A673 (cell line): ENCODE results near the gene ZNF883. TPM values are rescaled to one million over a fixed set of nuclear protein-coding genes. Genes with fewer than 3 reads are reported as not detected.
A peak's percentile ranks its signal among the peaks of the same experiment; 100 is the strongest.

Experiments
- BruUV-seq: library from RNA; stranded (reverse); fragments of 400-500 nt; replicated peaks from 2 replicates; lab custom pipeline; 2021; lab: Mats Ljungman, UMichigan
- CTCF ChIA-PET: fragments of 300-600 bp; sonication (Branson Sonifier 250); formaldehyde crosslinking; loops from one replicate; lab custom pipeline; 2022; ENCODE audit warnings: antibody characterized with exemption; lab: Charles Lee
- POLR2A ChIA-PET: fragments of 300-600 bp; sonication (Branson Sonifier 250); formaldehyde crosslinking; loops from one replicate; lab custom pipeline; 2022; ENCODE audit warnings: antibody characterized with exemption; ENCODE audit not compliant: low non-redundant PET; lab: Charles Lee
- DNase-seq: peaks from one replicate; pipeline ENCODE4 v3.0.0-alpha.2; 2015; ENCODE audit warnings: low spot score
- H3K27ac ChIP-seq: fragments of 200-600 bp; sonication (generic); 2 replicates; pipeline ENCODE4 v1.5.1; 2016; ENCODE audit warnings: mixed run types, low read depth, mild to moderate bottlenecking, mixed read lengths, antibody characterized with exemption, low read length; ENCODE audit not compliant: poor library complexity, severe bottlenecking
- H3K27me3 ChIP-seq: fragments of 200-600 bp; sonication (generic); replicated peaks from 2 replicates; pipeline ENCODE4 v1.6.1; 2017; ENCODE audit warnings: mixed run types, low read depth, mild to moderate bottlenecking, mixed read lengths, antibody characterized with exemption, low read length; ENCODE audit not compliant: insufficient read depth, poor library complexity
- H3K36me3 ChIP-seq: fragments of 200-600 bp; sonication (generic); 2 replicates; pipeline ENCODE4 v1.6.1; 2016; ENCODE audit warnings: mixed run types, mild to moderate bottlenecking, mixed read lengths, antibody characterized with exemption, low read length; ENCODE audit not compliant: insufficient read depth, poor library complexity, severe bottlenecking
- H3K4me1 ChIP-seq: fragments of 200-600 bp; sonication (generic); 2 replicates; pipeline ENCODE4 v1.6.1; 2017; ENCODE audit warnings: mixed run types, mild to moderate bottlenecking, mixed read lengths, antibody characterized with exemption, low read length; ENCODE audit not compliant: insufficient read depth, poor library complexity, severe bottlenecking
- H3K4me3 ChIP-seq: fragments of 200-600 bp; sonication (generic); 2 replicates; pipeline ENCODE4 v1.5.1; 2016; ENCODE audit warnings: low read depth, mixed run types, mild to moderate bottlenecking, mixed read lengths, low read length; ENCODE audit not compliant: poor library complexity, severe bottlenecking
- H3K9me3 ChIP-seq: fragments of 200-600 bp; sonication (generic); 2 replicates; pipeline ENCODE4 v1.6.1; 2016; ENCODE audit warnings: mixed run types, low read depth, mild to moderate bottlenecking, mixed read lengths, antibody characterized with exemption, low read length; ENCODE audit not compliant: poor library complexity, severe bottlenecking
- EZH2 ChIP-seq: fragments of 200-600 bp; sonication (generic); IDR thresholded peaks from 2 replicates; pipeline ENCODE4 v1.6.1; 2017; ENCODE audit warnings: borderline replicate concordance, low read depth, mild to moderate bottlenecking, mixed read lengths, antibody characterized with exemption, low read length; ENCODE audit not compliant: poor library complexity, severe bottlenecking
- intact Hi-C: fragments of 100-400 bp; cut with micrococcal nuclease; formaldehyde crosslinking; loops from one replicate; pipeline ENCODE4 v1.10.0; 2022; ENCODE audit not compliant: unreplicated experiment
- total RNA-seq: library from RNA; stranded (reverse); gene quantifications from 2 replicates; pipeline ENCODE4 v1.2.3, GENCODE V29; 2021
- TF ChIP-seq, protein P1 (sequence below): fragments of 300-800, 200-600 bp; sonication (generic); conservative IDR thresholded peaks from 2 replicates; pipeline ENCODE4 v1.5.1; 2017; ENCODE audit warnings: low read depth, mild to moderate bottlenecking, antibody characterized with exemption, low read length, moderate library complexity, mixed read lengths

Gene ZNF883
- total RNA-seq, 1 experiment from 2014 or later: 3.9 TPM

GRCh38 chr9:112969730-112970129 lies 42.3 kb downstream of the ZNF883 start:
- ChIA-PET CTCF (no interaction called here), POLR2A (no interaction called here)
- TF ChIP-seq EZH2: no peak
- H3K27me3 ChIP-seq: peaks cover 4% of the 10 kb centered on the region
- no peak overlapping the region for H3K27ac ChIP-seq
- no peaks in the 10 kb centered on the region for H3K9me3 ChIP-seq
- H3K4me1 ChIP-seq: no peaks in the 10 kb centered on the region
- DNase-seq: no peak
- H3K4me3 ChIP-seq: no peak overlapping the region
- BruUV-seq: no TSS peak
- intact Hi-C loops: loop anchor here (5.0 kb wide), 1 partner anchor 143 kb away; no protein-coding TSS in a partner anchor
- H3K36me3 ChIP-seq: no peaks in the 10 kb centered on the region

DNA sequence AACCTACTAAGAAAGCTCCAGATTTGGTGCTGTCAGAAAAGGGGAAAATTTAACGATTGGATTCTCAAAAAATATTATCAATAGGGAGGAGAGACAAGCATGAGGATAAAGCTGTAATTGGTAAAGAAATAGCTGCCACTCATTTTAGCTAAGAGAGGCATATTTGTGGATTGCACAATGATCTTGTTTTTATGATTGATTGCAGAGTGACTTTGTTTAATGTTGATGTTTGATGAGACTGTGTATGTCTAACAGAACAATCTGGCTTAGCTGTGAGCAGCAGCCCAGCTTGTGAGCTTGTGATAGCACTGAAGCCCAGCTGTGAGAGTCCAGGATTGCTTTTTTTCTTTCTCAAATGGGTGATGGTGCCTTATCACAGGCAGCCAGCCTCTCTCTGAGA lies 56.4 kb downstream of the ZNF883 start:
- ChIA-PET CTCF (no interaction called here), POLR2A (no interaction called here)
- no peaks in the 10 kb centered on the region for H3K9me3 ChIP-seq
- H3K27me3 ChIP-seq: peaks cover 47% of the 10 kb centered on the region
- no peak overlapping the region for H3K27ac ChIP-seq
- TF ChIP-seq, protein P1, sequence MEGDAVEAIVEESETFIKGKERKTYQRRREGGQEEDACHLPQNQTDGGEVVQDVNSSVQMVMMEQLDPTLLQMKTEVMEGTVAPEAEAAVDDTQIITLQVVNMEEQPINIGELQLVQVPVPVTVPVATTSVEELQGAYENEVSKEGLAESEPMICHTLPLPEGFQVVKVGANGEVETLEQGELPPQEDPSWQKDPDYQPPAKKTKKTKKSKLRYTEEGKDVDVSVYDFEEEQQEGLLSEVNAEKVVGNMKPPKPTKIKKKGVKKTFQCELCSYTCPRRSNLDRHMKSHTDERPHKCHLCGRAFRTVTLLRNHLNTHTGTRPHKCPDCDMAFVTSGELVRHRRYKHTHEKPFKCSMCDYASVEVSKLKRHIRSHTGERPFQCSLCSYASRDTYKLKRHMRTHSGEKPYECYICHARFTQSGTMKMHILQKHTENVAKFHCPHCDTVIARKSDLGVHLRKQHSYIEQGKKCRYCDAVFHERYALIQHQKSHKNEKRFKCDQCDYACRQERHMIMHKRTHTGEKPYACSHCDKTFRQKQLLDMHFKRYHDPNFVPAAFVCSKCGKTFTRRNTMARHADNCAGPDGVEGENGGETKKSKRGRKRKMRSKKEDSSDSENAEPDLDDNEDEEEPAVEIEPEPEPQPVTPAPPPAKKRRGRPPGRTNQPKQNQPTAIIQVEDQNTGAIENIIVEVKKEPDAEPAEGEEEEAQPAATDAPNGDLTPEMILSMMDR: no peak
- TF ChIP-seq EZH2: no peak
- no TSS peak for BruUV-seq
- no peaks in the 10 kb centered on the region for H3K36me3 ChIP-seq
- H3K4me1 ChIP-seq: no peaks in the 10 kb centered on the region
- H3K4me3 ChIP-seq: no peak overlapping the region
- intact Hi-C loops: no loop called here
- no peak for DNase-seq

- H3K9me3 ChIP-seq: peaks cover 5% of the 10 kb centered on the region
- ChIA-PET CTCF (no interaction called here), POLR2A (no interaction called here)
- no peaks in the 10 kb centered on the region for H3K36me3 ChIP-seq
- H3K27ac ChIP-seq: no peak overlapping the region
- no peak for DNase-seq
- H3K4me3 ChIP-seq: no peak overlapping the region
- intact Hi-C loops: no loop called here
- H3K27me3 ChIP-seq: peaks cover 30% of the 10 kb centered on the region
- BruUV-seq: no TSS peak
- TF ChIP-seq, protein P1: peak; percentile 60
- no peak for TF ChIP-seq EZH2
- H3K4me1 ChIP-seq: no peaks in the 10 kb centered on the region
These were observed 66.3 kb downstream of the ZNF883 start for GRCh38 chr9:112945620-112946208.

GRCh38 chr9:112939418-112939817 lies 72.6 kb downstream of the ZNF883 start:
- H3K4me3 ChIP-seq: no peak overlapping the region
- DNase-seq: no peak
- no TSS peak for BruUV-seq
- H3K9me3 ChIP-seq: no peaks in the 10 kb centered on the region
- no peaks in the 10 kb centered on the region for H3K36me3 ChIP-seq
- TF ChIP-seq, protein P1: no peak
- TF ChIP-seq EZH2: no peak
- POLR2A ChIA-PET: no interaction called here
- no peak overlapping the region for H3K27ac ChIP-seq
- intact Hi-C loops: no loop called here
- CTCF ChIA-PET: no interaction called here
- H3K27me3 ChIP-seq: peaks cover 32% of the 10 kb centered on the region
- H3K4me1 ChIP-seq: no peaks in the 10 kb centered on the region
